ENCODE data around the gene RAPGEF4.
A peak's percentile ranks its signal among the peaks of the same experiment; 100 is the strongest.
"Not testable (repeated sequence)": the region's sequence is repeated elsewhere in the genome, so short reads cannot be mapped to it uniquely, and the experiment has no call there.

The RAPGEF4 gene

GRCh38 chr2:173010233-173010632 lies 274.6 kb downstream of the RAPGEF4 start:
- DNase-seq = no peak

- no peak for DNase-seq
Measured at GRCh38 chr2:173016451-173016850, 280.8 kb downstream of the RAPGEF4 start.

GRCh38 chr2:173017646-173018420 lies 282.2 kb downstream of the RAPGEF4 start:
- DNase-seq = no peak

GRCh38 chr2:173019755-173020154 lies 284.1 kb downstream of the RAPGEF4 start:
- DNase-seq = no peak

- DNase-seq = no peak
Measured at GRCh38 chr2:173021939-173022371, 286.3 kb downstream of the RAPGEF4 start.

GRCh38 chr2:173023718-173024117 lies 288.1 kb downstream of the RAPGEF4 start:
- DNase-seq = no peak

- no peak for DNase-seq
Measured at GRCh38 chr2:173026479-173026878, 290.8 kb downstream of the RAPGEF4 start.

- peak; percentile 65 to 80 for DNase-seq
Measured at GRCh38 chr2:173027181-173028128, 291.8 kb downstream of the RAPGEF4 start.

- no peak for DNase-seq
Measured at GRCh38 chr2:173028141-173028540, 292.5 kb downstream of the RAPGEF4 start.

- DNase-seq = peak in 1 of 2 donors; percentile 51
Measured at GRCh38 chr2:173028671-173029070, 293.0 kb downstream of the RAPGEF4 start.

- DNase-seq = no peak
Measured at GRCh38 chr2:173030561-173031490, 295.2 kb downstream of the RAPGEF4 start.

GRCh38 chr2:173032032-173032431 lies 296.4 kb downstream of the RAPGEF4 start:
- no peak for DNase-seq

GRCh38 chr2:173033084-173033483 lies 297.4 kb downstream of the RAPGEF4 start:
- no peak for DNase-seq

- DNase-seq = no peak
Measured at GRCh38 chr2:173034143-173034542, 298.5 kb downstream of the RAPGEF4 start.

GRCh38 chr2:173037245-173038120 lies 301.8 kb downstream of the RAPGEF4 start:
- DNase-seq = no peak

- DNase-seq = not testable (repeated sequence)
Measured at GRCh38 chr2:173038257-173038656, 302.6 kb downstream of the RAPGEF4 start.

GRCh38 chr2:173040729-173041128 lies 305.1 kb downstream of the RAPGEF4 start:
- no peak for DNase-seq

GRCh38 chr2:173043476-173043875 lies 307.8 kb downstream of the RAPGEF4 start:
- peak in 1 of 2 donors; percentile 25 for DNase-seq

- no peak for DNase-seq
Measured at GRCh38 chr2:173043897-173044519, 308.4 kb downstream of the RAPGEF4 start.

GRCh38 chr2:173044686-173045085 lies 309.0 kb downstream of the RAPGEF4 start:
- DNase-seq = no peak

GRCh38 chr2:173045181-173045580 lies 309.5 kb downstream of the RAPGEF4 start:
- no peak for DNase-seq
